ENCODE measurements around the gene MRPL12. TPM values are rescaled to one million over a fixed set of nuclear protein-coding genes. Genes with fewer than 3 reads are reported as not detected.

Gene MRPL12
- total and polyA plus RNA-seq, 2 donors (not counting 1 experiment from before 2014, with no cell fraction given) = 23.8 to 25.6 TPM

- Histone ChIP-seq H3K4me3 (ENCODE audit: control extremely low read depth in 1 of 5, extremely low read depth in 1 of 5, insufficient read depth in 1 of 5, low read depth in 2 of 5, low read length in 4 of 5) (no peak overlapping the region), H3K9ac (ENCODE audit: low read length) (no peak overlapping the region), H3K79me2 (ENCODE audit: control insufficient read depth, insufficient read depth, low read length) (no peaks in the 10 kb centered on the region), H2AFZ (ENCODE audit: insufficient read depth, low read depth, low read length, poor library complexity, severe bottlenecking) (no peak overlapping the region), H3K27me3 (replicated peaks in 1 of 4; ENCODE audit: control extremely low read depth in 1 of 4, control insufficient read depth in 3 of 4, insufficient read depth in 4 of 4, low read length in 3 of 4) (peaks cover 0 to 3% (median 0%) of the 10 kb centered on the region in 4 experiments), H3K36me3 (replicated peaks in 1 of 2; ENCODE audit: control extremely low read depth in 1 of 2, control insufficient read depth in 1 of 2, extremely low read depth in 1 of 2, insufficient read depth in 2 of 2, low read length in 1 of 2) (no peaks in the 10 kb centered on the region), H3K9me3 (ENCODE audit: control extremely low read depth in 1 of 3, control insufficient read depth in 2 of 3, insufficient read depth in 1 of 3, low read length in 2 of 3) (no peaks in the 10 kb centered on the region), H3K27ac (ENCODE audit: low read length in 2 of 2) (no peak overlapping the region), H4K20me1 (ENCODE audit: control insufficient read depth, insufficient read depth, low read length, poor library complexity, severe bottlenecking) (no peaks in the 10 kb centered on the region), H3K4me1 (ENCODE audit: control insufficient read depth in 2 of 2, insufficient read depth in 2 of 2, low read length in 2 of 2) (peaks cover 8 to 16% of the 10 kb centered on the region in 2 donors), H3K4me2 (replicated peaks; ENCODE audit: low read depth, low read length, poor library complexity, severe bottlenecking) (no peak overlapping the region)
- 94% methylated on average over 43 of the region's 43 CpGs for whole genome bisulfite sequencing (ENCODE audit: insufficient coverage)
- H3K9me3 Mint-ChIP-seq (ENCODE audit: insufficient read depth) = no peaks in the 10 kb centered on the region
- ATAC-seq (ENCODE audit: low read depth) (no peak), DNase-seq (no peak)
- intact Hi-C loops (cut with micrococcal nuclease) = no loop called here
- H3K27me3 Mint-ChIP-seq = no peaks in the 10 kb centered on the region
- TF ChIP-seq CTCF (IDR thresholded peaks at IDR 0.05) = no peak
- TF ChIP-seq EZH2 (IDR thresholded peaks at IDR 0.05; ENCODE audit: borderline replicate concordance, insufficient read depth, low read depth, low read length, poor library complexity, severe bottlenecking) = no peak
- POLR2A ChIA-PET = no interaction called here
- H3K4me1 Mint-ChIP-seq = peaks cover 5% of the 10 kb centered on the region
- no peak overlapping the region for H3K4me3 Mint-ChIP-seq
- H3K27ac Mint-ChIP-seq = no peak overlapping the region
- CTCF ChIA-PET = no interaction called here
These were observed 12.9 kb downstream of the MRPL12 start for GRCh38 chr17:81715872-81716673.

- Mint-ChIP-seq H3K9me3 (ENCODE audit: insufficient read depth) (no peaks in the 10 kb centered on the region), H3K27ac (no peak overlapping the region), H3K27me3 (no peaks in the 10 kb centered on the region), H3K4me3 (no peak overlapping the region), H3K4me1 (peaks cover 4% of the 10 kb centered on the region)
- no peaks in the 10 kb centered on the region for H3K9me3 ChIP-seq (ENCODE audit: control extremely low read depth in 1 of 3, control insufficient read depth in 2 of 3, insufficient read depth in 1 of 3, low read length in 2 of 3)
- no peak overlapping the region for H3K9ac ChIP-seq (ENCODE audit: low read length)
- no peak overlapping the region for H3K4me2 ChIP-seq (replicated peaks; ENCODE audit: low read depth, low read length, poor library complexity, severe bottlenecking)
- TF ChIP-seq CTCF (IDR thresholded peaks at IDR 0.05) = no peak
- no peak for TF ChIP-seq EZH2 (IDR thresholded peaks at IDR 0.05; ENCODE audit: borderline replicate concordance, insufficient read depth, low read depth, low read length, poor library complexity, severe bottlenecking)
- H3K4me1 ChIP-seq (ENCODE audit: control insufficient read depth in 2 of 2, insufficient read depth in 2 of 2, low read length in 2 of 2) = peaks cover 4 to 10% of the 10 kb centered on the region in 2 donors
- no peak overlapping the region for H3K4me3 ChIP-seq (ENCODE audit: control extremely low read depth in 1 of 5, extremely low read depth in 1 of 5, insufficient read depth in 1 of 5, low read depth in 2 of 5, low read length in 4 of 5)
- H3K36me3 ChIP-seq (replicated peaks in 1 of 2; ENCODE audit: control extremely low read depth in 1 of 2, control insufficient read depth in 1 of 2, extremely low read depth in 1 of 2, insufficient read depth in 2 of 2, low read length in 1 of 2) = no peaks in the 10 kb centered on the region
- ChIA-PET POLR2A (no interaction called here), CTCF (no interaction called here)
- WGBS (ENCODE audit: insufficient coverage) = 92% methylated on average over 11 of the region's 12 CpGs
- intact Hi-C loops (cut with micrococcal nuclease) = no loop called here
- DNase-seq (no peak), ATAC-seq (ENCODE audit: low read depth) (no peak)
- H4K20me1 ChIP-seq (ENCODE audit: control insufficient read depth, insufficient read depth, low read length, poor library complexity, severe bottlenecking) = no peaks in the 10 kb centered on the region
- no peaks in the 10 kb centered on the region for H3K79me2 ChIP-seq (ENCODE audit: control insufficient read depth, insufficient read depth, low read length)
- no peak overlapping the region for H2AFZ ChIP-seq (ENCODE audit: insufficient read depth, low read depth, low read length, poor library complexity, severe bottlenecking)
- H3K27me3 ChIP-seq (replicated peaks in 1 of 4; ENCODE audit: control extremely low read depth in 1 of 4, control insufficient read depth in 3 of 4, insufficient read depth in 4 of 4, low read length in 3 of 4) = no peaks in the 10 kb centered on the region
- H3K27ac ChIP-seq (ENCODE audit: low read length in 2 of 2) = no peak overlapping the region
These were observed 13.5 kb downstream of the MRPL12 start for GRCh38 chr17:81716674-81716996.

Measured in B cell (primary cell).